Heart left ventricle (tissue), 13 donors: ENCODE measurements around the gene RTL10.

Experiments used
- CTCF ChIP-seq, 12 donors: fragments of 200-600 bp; sonication (generic) in 4 of 12; IDR thresholded peaks; one replicate each; pipeline versions ENCODE4 v1.5.0 to v1.8.0; 2018 to 2022; ENCODE audit warnings: antibody characterized with exemption in 12 of 12, mild to moderate bottlenecking in 5 of 12
- POLR2A ChIP-seq, 2 donors: fragments of 450-650 bp; IDR thresholded peaks; one replicate each; pipeline ENCODE4 v1.6.1; 2017; ENCODE audit warnings: antibody characterized with exemption in 2 of 2, mild to moderate bottlenecking in 2 of 2, moderate library complexity in 2 of 2
- donor health status: ischemic (EF 13 %, LVEDD 7.1; RV severe dilation, severe dysfunction).
- donor health status: DM: no; HTN: yes; CAD: no.
- donor health status: DM: no; HTN: no; CAD: no.
- donor health status: ischemic (EF 25% LVEDD 6.9; RV normal size, moderate dysfunction).
- donor health status: ischemic (EF 25% LVEDD 5.7; RV mildly dilated, moderate dysfunction).
- donor health status: ischemic (EF 35%, LVEDD 5.7; RV mildly dilated, moderate dysfunction).
- donor health status: nonischemic (EF 11% LVEDD 7.7; RV severe dilation, severe dysfunction).
- donor health status: DM: yes; HTN: yes; CAD: no.
- donor health status: PGD.
- donor health status: ischemic (EF 29% LVEDD 5.4; RV normal size, mild dysfunction).
- donor health status: nonischemic (EF 23%, LVEDD 6.1; RV moderate dilation, normal function).

- TF ChIP-seq CTCF (IDR thresholded peaks at IDR 0.05) (no peak), POLR2A (IDR thresholded peaks at IDR 0.05) (no peak)
These were observed 15.0 kb upstream of the RTL10 start for GRCh38 chr22:19869497-19870152.
